ENCODE measurements around the gene OSBPL10.
"Not testable (repeated sequence)": the region's sequence is repeated elsewhere in the genome, so short reads cannot be mapped to it uniquely, and the experiment has no call there.

OSBPL10 gene

GRCh38 chr3:31885235-31885634 is 95.8 kb downstream of the OSBPL10 start:
- no peak for DNase-seq

DNA sequence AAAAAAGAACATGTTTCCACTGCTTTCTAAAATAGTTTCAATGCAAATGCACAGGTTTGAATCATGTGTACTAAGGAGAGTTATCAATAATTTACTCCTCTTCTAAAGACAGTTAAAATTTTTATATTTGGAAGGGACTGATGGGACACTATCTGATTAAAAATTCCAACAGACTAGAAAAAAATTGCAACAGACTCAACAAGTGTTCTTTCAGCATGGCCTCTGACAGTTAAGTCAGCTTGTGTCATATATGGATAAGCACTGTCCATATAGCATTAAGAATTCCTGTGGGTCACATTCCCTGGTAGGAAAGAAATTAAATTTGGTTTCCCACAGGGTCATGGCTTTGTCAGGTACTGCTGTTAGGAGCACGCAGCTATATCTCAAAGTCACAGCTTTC is 96.8 kb downstream of the OSBPL10 start:
- no peak for DNase-seq

DNA sequence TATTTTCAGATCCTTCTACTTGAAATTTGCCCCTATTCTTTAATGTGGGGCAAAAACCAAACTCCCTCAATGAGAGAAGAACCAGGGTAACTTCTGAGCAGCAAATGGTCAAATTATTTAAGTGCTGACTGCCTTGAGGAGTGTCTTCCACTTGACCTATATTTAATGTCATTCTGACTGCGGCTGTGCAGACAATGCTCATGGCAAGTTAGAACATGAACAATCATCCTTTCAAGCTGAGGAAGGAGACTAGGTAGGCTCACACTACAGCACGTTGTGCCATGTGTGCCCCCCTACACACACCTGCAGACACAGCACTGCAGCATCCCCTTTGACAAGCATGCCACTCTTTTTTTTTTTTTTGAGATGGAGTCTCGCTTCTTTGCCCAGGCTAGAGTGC is 98.2 kb downstream of the OSBPL10 start:
- no peak for DNase-seq

GRCh38 chr3:31882431-31882830 is 98.6 kb downstream of the OSBPL10 start:
- no peak for DNase-seq

GRCh38 chr3:31880482-31881078 is 100.5 kb downstream of the OSBPL10 start:
- DNase-seq = no peak

- DNase-seq = no peak
Observed at GRCh38 chr3:31880020-31880419, 101.0 kb downstream of the OSBPL10 start.

GRCh38 chr3:31879365-31879764 is 101.7 kb downstream of the OSBPL10 start:
- DNase-seq = no peak

- no peak for DNase-seq
Observed at GRCh38 chr3:31878231-31878838, 102.7 kb downstream of the OSBPL10 start.

DNA sequence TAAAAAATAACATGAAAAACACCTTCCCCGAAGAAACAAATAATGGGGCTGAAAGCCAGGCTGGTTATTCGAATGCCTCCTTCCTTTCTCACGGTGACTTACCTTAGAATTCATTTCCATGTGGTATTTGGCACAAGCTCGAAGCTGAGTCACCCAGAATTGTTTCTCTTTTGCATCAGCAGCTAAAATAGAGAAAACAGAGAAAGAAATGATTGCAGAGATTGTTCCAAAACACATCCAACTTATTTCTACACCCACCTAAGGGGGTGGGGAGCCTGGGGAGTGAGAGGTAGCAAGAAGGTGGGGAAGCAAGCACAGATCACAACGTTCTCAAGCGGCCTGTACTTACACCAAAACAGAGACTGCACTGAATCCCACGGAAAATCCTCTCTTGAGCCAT is 104.7 kb downstream of the OSBPL10 start:
- DNase-seq = no peak

DNA sequence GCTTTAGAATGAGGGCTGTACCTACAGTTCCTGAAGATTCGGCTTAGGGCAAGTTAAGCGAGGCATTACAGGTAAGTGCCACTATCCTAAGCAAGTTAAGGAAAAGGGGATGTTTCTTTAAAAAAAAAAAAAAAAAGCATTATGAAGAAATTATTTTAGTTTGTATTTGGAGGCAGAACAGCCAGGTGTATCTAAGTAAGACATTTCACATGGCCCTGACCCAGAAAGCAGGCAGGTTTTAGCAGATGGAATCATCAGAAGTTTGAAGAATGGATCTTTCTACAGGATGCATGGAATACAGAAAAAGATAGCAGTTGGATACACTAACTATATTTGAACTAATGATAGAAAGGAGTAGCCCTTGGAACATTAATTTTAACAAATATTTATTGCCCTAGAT is 105.6 kb downstream of the OSBPL10 start:
- no peak for DNase-seq

GRCh38 chr3:31873254-31873820 is 107.7 kb downstream of the OSBPL10 start:
- DNase-seq = no peak

DNA sequence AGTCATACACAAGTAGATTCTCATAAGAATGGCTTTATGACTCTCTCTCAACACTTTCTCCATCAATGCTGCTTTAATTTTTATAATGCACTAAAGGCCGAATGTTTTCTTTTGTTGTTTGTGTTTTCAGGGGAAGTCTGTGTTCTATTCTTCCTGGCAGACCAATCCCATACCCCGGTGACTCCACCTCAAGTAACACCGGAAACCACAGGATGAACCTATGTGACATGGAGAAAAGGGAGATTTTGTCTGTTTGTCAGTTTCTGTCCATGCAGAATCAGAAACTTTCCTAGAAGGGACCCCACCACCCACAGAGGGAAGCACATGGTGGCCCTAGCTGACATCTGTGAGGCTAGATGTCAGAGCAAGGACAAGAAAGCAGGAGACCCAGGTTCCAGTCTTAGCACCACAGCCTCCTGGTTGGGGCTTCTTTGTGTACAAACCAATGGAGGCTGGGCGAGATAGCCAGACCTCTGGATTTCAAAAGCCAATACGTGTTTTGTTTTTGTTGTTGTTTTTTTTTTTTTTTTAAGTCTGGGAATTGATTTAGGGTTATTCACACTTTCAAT is 109.0 kb downstream of the OSBPL10 start:
- no peak for DNase-seq

DNA sequence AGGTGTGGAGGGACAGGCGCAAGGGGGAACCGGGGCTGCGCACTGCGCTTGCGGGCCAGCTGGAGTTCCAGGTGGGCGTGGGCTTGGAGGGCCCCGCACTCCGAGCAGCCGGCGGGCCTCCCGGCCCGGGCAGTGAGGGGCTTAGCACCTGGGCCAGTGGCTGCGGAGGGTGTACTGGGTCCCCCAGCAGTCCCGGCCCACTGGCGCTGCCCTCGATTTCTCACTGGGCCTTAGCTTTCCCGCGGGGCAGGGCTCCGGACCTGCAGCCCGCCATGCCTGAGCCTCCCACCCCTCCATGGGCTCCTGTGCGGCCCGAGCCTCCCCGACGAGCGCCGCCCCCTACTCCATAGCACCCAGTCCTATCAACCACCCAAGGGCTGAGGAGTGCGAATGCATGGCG is 111.0 kb downstream of the OSBPL10 start:
- not testable (repeated sequence) for DNase-seq

DNA sequence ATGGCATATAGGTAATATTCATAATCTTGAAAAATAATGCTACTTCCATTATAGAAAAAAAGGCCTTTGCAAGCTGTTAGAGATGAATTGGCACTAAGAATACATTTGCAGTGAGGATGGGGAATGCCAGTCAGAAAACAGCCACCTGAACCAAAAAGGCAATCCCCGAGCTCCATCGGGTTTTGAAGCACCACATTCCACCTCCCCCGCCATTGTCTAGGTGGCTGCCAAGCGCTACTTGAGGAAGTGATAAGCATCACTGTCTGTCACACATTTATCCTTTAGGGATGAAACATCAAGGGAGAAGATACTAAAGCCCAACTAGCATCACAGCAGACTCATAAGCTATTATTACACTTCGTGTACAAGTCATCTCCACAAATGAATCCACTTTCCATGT is 112.8 kb downstream of the OSBPL10 start:
- no peak for DNase-seq

DNA sequence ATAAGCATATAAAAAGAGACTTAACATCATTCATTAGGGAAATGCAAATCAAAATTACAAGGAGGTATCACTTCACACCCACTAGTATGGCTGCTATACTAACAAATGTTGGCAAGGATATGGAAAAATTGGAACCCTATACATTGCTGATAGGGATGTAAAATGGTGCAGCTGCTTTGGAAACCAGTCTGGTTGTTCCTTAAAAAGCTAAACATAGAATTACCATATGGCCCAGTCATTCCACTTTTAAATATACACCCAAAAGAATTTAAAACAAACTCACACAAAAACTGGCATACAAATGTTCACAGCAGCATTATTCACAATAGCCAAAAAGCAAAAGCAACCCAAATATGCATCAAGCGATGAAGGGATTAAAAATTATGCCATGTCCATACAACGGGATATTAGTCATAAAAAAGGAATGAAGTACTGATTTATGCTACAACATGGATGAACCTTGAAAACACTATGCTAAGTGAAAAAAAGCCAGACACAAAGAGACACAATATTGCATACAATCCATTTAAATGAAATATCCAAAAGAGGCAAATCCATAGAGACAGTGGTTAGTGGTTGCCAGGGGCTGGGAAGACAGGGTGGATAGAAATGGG is 118.3 kb downstream of the OSBPL10 start:
- DNase-seq = no peak

- DNase-seq = no peak
Observed at GRCh38 chr3:31861826-31862225, 119.2 kb downstream of the OSBPL10 start.

DNA sequence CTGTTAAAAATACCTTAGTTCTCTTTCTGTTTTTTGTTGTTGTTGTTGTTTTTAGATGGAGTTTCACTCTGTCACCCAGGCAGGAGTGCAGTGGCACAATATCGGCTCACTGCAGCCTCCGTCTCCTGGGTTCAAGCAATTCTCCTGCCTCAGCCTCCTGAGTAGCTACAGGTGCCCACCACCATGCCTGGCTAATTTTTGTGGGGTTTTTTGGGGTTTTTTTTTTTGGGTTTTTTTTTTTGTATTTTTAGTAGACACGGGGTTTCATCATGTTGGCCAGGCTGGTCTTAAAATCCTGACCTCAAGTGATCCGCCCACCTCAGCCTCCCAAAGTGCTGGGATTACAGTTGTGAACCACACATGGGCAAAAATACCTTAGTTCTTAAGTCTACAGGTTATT is 120.4 kb downstream of the OSBPL10 start:
- DNase-seq = not testable (repeated sequence)

DNA sequence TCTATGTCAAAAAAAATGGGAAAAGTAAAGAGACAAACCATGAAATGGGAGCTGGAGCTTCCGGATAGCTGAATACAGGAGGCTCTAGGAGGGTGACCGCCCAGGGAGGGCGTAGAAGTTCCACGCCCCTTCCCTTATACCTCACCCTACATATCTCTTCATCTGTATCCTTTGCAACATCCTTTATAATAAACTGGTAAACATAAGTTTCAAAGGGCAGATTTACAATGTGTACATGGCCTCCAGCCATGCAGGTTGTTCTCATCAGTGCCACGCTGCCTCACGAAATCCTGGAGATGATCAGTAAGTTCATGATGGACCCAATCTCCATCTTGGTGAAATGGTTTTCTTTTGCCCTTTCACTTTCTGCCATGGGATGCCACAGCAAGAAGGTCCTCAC is 121.8 kb downstream of the OSBPL10 start:
- DNase-seq = no peak

GRCh38 chr3:31858439-31858838 is 122.6 kb downstream of the OSBPL10 start:
- DNase-seq = no peak

DNA sequence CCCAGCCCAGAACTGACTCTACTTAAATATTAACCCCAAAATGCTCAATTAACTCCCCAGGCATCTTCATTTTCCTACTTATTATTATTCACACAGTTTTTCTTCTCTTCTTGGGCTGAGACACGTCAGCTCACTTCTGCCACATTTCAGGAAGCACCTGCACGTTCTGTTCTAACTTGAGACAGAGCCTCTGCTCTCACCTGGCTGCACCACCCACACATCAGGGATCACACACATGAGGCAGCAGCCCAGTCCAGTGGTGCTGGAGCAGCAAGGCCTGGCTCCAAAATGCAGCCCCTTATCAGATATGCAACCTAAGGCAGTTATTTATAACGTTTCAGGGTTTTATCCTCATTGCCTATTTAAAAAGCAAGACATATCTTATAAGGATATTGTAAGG is 127.5 kb downstream of the OSBPL10 start:
- peak in 1 of 2 donors; percentile 17 for DNase-seq

- no peak for DNase-seq
Observed at GRCh38 chr3:31851278-31851677, 129.8 kb downstream of the OSBPL10 start.

DNA sequence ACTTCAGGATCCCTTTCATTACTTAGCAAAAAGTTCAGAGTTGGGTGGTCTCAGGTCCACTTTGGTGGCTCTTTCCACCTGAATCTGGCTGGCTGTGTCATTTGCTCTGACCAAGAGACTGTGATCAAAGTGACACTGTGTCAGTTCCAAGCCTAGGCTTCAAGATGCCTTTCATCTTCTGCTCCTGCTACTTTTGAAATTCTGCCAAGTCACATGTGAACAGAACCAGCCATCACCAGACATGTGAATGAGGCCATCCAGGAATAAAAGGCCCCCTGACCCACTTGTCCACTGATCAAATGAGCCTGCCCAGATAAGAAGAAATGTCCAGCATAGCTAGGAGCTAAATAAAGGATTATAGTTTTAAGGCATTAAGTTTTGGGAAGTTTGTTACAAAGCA is 132.2 kb downstream of the OSBPL10 start:
- DNase-seq = no peak

- no peak for DNase-seq
Observed at GRCh38 chr3:31848163-31848818, 132.8 kb downstream of the OSBPL10 start.
